ENCODE results near the gene LAMA1. TPM values are rescaled to one million over a fixed set of nuclear protein-coding genes. Genes with fewer than 3 reads are reported as not detected.

The LAMA1 gene
- total RNA-seq, 1 experiment from 2014 or later, result not detected

GRCh38 chr18:6979954-6980353, 137.6 kb downstream of the LAMA1 start:
- ChIA-PET CTCF (no interaction called here), POLR2A (ENCODE audit: unreplicated experiment) (no interaction called here)
- intact Hi-C loops (cut with micrococcal nuclease; ENCODE audit: unreplicated experiment), result no loop called here
- H3K79me2 ChIP-seq (ENCODE audit: low read depth), result no peaks in the 10 kb centered on the region
- no peaks in the 10 kb centered on the region for H3K9me3 ChIP-seq (ENCODE audit: insufficient read depth, low read depth)
- no peaks in the 10 kb centered on the region for H3F3A ChIP-seq (ENCODE audit: insufficient read depth, low read depth)
- no peak for DNase-seq
- no peaks in the 10 kb centered on the region for H3K9me2 ChIP-seq (ENCODE audit: insufficient read depth)
- no peak overlapping the region for H2AFZ ChIP-seq
- H3K4me1 ChIP-seq (replicated peaks; ENCODE audit: insufficient read depth), result no peaks in the 10 kb centered on the region
- TF ChIP-seq CTCF (conservative IDR thresholded peaks at IDR 0.05), result no peak
- no peak for TF ChIP-seq EZH2 (IDR thresholded peaks at IDR 0.05; ENCODE audit: low read depth)
- BruUV-seq (replicated peaks), result no TSS peak
- no peak overlapping the region for H3K27ac ChIP-seq
- no peaks in the 10 kb centered on the region for H3K36me3 ChIP-seq (ENCODE audit: low read depth)
- no peak overlapping the region for H3K4me2 ChIP-seq
- peaks cover 64% of the 10 kb centered on the region for H3K27me3 ChIP-seq (ENCODE audit: insufficient read depth, low read depth)
- no peaks in the 10 kb centered on the region for H4K20me1 ChIP-seq (ENCODE audit: insufficient read depth)
- no peak overlapping the region for H3K4me3 ChIP-seq

DNA sequence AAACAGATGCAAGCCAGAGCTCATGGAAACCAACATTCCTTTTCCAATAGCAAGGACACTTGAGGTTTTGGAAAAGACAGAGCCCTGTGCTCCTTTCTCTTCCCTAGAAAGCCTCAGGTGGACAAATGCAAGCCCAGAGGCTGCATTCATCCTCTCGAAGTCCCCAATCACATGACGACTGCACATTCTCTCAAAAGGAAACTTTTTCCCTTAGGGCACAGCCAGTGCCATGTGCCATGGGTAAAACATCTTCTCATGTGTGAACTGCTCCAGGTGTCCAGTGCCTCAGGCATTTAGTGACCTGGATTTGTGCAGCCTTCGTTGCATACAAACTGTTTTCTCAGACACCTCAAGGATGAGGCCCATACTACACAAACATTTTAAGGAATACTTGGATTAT, 140.7 kb downstream of the LAMA1 start:
- no peak overlapping the region for H3K4me2 ChIP-seq
- BruUV-seq (replicated peaks), result no TSS peak
- POLR2A ChIA-PET (ENCODE audit: unreplicated experiment), result no interaction called here

GRCh38 chr18:6975084-6975483, 142.5 kb downstream of the LAMA1 start:
- POLR2A ChIA-PET (ENCODE audit: unreplicated experiment), result no interaction called here
- Histone ChIP-seq H3F3A (ENCODE audit: insufficient read depth, low read depth) (no peaks in the 10 kb centered on the region), H3K27ac (no peak overlapping the region), H3K79me2 (ENCODE audit: low read depth) (no peaks in the 10 kb centered on the region), H3K36me3 (ENCODE audit: low read depth) (no peaks in the 10 kb centered on the region), H3K27me3 (ENCODE audit: insufficient read depth, low read depth) (peaks cover 59% of the 10 kb centered on the region), H4K20me1 (ENCODE audit: insufficient read depth) (no peaks in the 10 kb centered on the region), H3K4me1 (replicated peaks; ENCODE audit: insufficient read depth) (no peaks in the 10 kb centered on the region), H3K4me3 (no peak overlapping the region), H3K9me2 (ENCODE audit: insufficient read depth) (no peaks in the 10 kb centered on the region), H2AFZ (no peak overlapping the region), H3K9me3 (ENCODE audit: insufficient read depth, low read depth) (no peaks in the 10 kb centered on the region), H3K4me2 (no peak overlapping the region)
- DNase-seq, result no peak
- CTCF ChIA-PET, result no interaction called here
- no TSS peak for BruUV-seq (replicated peaks)
- intact Hi-C loops (cut with micrococcal nuclease; ENCODE audit: unreplicated experiment), result no loop called here
- TF ChIP-seq CTCF (conservative IDR thresholded peaks at IDR 0.05) (no peak), EZH2 (IDR thresholded peaks at IDR 0.05; ENCODE audit: low read depth) (no peak)

More for the DNA sequence above, 140.7 kb downstream of the LAMA1 start:
- H3K9me3 ChIP-seq (ENCODE audit: insufficient read depth, low read depth), result no peaks in the 10 kb centered on the region
- TF ChIP-seq CTCF (conservative IDR thresholded peaks at IDR 0.05) (no peak), EZH2 (IDR thresholded peaks at IDR 0.05; ENCODE audit: low read depth) (no peak)
- DNase-seq, result no peak
- no peak overlapping the region for H3K4me3 ChIP-seq
- no peaks in the 10 kb centered on the region for H3F3A ChIP-seq (ENCODE audit: insufficient read depth, low read depth)
- H3K27me3 ChIP-seq (ENCODE audit: insufficient read depth, low read depth), result peaks cover 54% of the 10 kb centered on the region
- no peak overlapping the region for H2AFZ ChIP-seq
- H3K79me2 ChIP-seq (ENCODE audit: low read depth), result no peaks in the 10 kb centered on the region
- intact Hi-C loops (cut with micrococcal nuclease; ENCODE audit: unreplicated experiment), result no loop called here
- no peaks in the 10 kb centered on the region for H3K36me3 ChIP-seq (ENCODE audit: low read depth)
- CTCF ChIA-PET, result no interaction called here
- no peak overlapping the region for H3K27ac ChIP-seq
- H3K4me1 ChIP-seq (replicated peaks; ENCODE audit: insufficient read depth), result no peaks in the 10 kb centered on the region
- no peaks in the 10 kb centered on the region for H4K20me1 ChIP-seq (ENCODE audit: insufficient read depth)
- H3K9me2 ChIP-seq (ENCODE audit: insufficient read depth), result no peaks in the 10 kb centered on the region
